HG03196 (cell line): Measurements from ENCODE around the gene RBM6.
"Not testable (repeated sequence)": the region's sequence is repeated elsewhere in the genome, so short reads cannot be mapped to it uniquely, and the experiment has no call there.

Source experiments
- ATAC-seq: cut with Tn5 transposase; IDR thresholded peaks from one replicate; pipeline ENCODE4 v1.9.1; 2021; ENCODE audit not compliant: unreplicated experiment

Gene RBM6, protein sequence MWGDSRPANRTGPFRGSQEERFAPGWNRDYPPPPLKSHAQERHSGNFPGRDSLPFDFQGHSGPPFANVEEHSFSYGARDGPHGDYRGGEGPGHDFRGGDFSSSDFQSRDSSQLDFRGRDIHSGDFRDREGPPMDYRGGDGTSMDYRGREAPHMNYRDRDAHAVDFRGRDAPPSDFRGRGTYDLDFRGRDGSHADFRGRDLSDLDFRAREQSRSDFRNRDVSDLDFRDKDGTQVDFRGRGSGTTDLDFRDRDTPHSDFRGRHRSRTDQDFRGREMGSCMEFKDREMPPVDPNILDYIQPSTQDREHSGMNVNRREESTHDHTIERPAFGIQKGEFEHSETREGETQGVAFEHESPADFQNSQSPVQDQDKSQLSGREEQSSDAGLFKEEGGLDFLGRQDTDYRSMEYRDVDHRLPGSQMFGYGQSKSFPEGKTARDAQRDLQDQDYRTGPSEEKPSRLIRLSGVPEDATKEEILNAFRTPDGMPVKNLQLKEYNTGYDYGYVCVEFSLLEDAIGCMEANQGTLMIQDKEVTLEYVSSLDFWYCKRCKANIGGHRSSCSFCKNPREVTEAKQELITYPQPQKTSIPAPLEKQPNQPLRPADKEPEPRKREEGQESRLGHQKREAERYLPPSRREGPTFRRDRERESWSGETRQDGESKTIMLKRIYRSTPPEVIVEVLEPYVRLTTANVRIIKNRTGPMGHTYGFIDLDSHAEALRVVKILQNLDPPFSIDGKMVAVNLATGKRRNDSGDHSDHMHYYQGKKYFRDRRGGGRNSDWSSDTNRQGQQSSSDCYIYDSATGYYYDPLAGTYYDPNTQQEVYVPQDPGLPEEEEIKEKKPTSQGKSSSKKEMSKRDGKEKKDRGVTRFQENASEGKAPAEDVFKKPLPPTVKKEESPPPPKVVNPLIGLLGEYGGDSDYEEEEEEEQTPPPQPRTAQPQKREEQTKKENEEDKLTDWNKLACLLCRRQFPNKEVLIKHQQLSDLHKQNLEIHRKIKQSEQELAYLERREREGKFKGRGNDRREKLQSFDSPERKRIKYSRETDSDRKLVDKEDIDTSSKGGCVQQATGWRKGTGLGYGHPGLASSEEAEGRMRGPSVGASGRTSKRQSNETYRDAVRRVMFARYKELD

DNA sequence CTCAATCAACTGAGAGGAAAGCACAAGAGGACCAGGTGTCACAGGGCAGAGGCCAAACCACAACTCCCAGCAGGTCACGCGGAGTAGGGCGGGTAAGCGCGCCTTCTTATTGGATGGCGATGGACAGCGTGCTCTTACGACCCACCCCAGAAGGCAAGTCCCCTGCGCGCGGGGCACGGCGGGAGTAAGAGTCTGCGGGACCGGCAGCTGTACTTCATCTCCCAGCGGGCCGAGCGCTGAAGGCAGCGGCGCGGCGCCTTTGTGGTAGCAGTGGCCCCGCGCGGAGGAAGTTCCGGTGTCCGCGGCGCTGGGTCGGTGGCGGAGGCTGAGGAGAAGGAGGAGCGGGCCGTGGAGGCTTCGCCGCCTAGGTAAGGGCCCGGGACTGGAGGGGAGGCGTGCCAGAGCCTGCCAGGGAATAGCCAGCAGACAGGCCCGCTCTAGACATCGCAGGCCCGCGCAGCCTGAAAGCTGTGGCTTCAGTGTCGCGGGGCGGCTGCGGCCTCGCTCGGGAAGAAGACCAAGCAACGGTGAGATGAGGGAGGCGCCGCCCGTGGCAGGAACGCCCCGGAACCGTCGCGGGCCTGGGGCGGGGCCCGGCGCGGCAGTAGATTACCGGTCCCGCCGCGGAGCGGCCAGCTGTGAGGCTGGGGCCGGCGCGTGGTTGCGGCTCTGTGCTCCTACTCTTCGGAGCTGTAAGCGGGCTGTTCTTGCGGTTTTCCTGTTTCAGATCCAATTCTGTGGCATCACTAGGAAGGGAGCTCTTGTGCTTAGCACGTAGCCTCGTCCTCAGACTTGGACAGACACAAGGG, at the start of gene RBM6:
TSS of gene RBM6 (plus strand) at position 293 of the 809 bp plus-strand sequence. CDS start 22,492 bp downstream, outside the sequence.
- peak; percentile 93 for ATAC-seq

DNA sequence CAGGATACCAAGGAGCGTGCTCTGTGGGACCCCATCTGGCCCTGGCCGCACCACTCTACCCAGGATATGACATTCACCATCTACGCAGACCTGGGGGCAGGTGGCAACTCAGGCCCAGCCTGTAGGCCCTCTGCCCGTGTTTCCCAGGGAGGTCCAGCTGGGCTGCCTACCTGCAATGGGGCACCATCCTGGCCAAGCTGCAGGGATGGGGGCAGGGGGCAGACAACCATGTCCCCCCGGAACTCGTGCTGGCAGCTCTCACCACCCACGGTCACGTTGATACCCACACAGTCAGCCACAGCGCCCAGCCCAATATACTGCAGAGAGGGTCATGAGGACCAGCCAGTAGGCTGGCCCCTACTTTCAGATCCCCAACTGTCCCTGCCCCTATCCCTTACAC, 44.2 kb upstream of the RBM6 start:
- ATAC-seq, result no peak

DNA sequence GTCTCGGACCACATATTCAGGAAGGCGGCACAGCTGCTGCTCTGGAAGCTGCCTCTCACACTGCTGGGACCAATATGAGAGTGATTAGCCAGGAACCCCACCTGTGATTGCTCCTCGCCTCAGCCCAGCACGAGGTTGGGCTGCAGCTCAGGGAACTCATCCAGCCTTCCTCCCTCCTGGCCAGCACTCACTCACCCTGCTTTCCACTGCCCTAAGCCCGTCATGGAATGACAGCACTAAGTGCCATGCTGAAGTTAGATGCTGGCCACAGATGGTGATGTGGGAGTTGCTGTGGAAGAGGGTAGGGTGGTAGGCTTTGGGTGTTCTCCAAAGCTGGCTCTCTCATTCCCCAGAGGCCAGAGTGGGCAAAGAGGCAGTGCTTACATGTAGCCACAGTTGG, 43.6 kb upstream of the RBM6 start:
- ATAC-seq, result no peak

DNA sequence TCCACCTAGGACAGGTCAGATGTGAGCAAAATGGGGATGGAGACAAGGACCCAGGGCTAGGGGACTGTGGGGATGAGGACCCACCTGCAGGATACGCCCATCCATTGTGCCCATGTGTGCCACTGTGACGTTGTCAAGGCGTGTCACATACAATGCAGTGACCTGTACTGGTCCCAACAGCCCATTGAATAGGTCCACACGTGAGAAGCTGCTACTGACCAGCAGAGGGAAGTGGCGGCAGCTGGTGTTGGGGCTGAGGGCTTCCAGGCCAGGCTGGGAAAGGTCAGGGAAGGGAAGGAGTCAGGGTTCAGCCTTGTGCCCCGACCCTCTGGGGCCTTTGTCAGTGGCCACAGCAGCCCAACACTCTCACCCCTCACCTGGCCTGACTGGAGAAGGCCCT, 41.0 kb upstream of the RBM6 start:
- no peak for ATAC-seq

DNA sequence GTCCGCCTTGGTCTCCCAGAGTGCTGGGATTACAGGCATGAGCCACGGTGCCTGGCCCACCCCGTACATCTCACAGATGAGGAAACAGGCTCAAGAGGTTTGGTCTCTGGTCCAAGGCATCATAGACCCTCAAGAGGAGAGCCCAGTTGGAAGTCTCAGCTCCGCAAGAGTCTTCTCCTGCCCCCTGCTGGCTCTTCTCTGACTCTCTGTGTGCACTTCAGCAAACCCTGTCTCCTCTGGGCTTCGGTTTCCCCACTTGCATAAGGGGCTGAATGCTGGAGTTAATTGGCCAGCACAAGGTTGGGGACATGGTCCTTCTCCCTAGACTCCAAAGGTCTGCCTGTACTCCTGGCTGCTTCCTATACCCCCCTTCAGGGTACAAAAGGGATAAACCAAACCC, 40.1 kb upstream of the RBM6 start:
- ATAC-seq, result no peak

DNA sequence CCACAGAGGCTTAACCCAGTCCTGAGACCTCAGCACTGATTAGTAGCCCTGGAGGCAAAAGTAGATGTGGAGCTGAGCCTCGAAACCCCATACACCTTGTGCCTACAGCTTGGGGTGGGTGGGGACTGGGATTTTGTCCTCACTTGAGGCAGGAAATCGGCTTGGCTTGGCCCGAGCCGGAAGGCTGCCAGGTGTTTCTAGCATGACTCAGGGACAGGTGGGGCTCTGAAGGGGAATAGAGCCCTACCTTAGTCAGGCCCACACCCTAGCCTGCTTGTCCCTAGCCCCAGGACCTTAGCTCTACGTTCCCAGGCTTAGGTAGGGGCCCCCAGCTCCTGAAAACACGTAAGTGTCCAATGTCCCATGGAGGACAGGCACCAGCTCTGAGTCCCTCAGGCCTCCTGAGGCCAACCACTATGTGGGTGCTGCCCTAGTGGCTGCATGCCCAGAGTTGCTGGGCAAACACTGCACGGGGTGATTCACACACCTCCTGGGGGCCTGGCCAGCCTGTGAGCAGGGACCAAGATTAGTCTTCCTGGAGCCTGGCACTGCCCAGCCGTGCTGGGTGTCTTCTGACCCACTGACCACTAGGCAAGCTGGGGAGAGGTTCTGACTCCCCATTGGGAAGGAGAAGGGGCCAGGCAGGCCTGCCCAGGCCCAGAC, 39.3 kb upstream of the RBM6 start:
- ATAC-seq, result no peak

DNA sequence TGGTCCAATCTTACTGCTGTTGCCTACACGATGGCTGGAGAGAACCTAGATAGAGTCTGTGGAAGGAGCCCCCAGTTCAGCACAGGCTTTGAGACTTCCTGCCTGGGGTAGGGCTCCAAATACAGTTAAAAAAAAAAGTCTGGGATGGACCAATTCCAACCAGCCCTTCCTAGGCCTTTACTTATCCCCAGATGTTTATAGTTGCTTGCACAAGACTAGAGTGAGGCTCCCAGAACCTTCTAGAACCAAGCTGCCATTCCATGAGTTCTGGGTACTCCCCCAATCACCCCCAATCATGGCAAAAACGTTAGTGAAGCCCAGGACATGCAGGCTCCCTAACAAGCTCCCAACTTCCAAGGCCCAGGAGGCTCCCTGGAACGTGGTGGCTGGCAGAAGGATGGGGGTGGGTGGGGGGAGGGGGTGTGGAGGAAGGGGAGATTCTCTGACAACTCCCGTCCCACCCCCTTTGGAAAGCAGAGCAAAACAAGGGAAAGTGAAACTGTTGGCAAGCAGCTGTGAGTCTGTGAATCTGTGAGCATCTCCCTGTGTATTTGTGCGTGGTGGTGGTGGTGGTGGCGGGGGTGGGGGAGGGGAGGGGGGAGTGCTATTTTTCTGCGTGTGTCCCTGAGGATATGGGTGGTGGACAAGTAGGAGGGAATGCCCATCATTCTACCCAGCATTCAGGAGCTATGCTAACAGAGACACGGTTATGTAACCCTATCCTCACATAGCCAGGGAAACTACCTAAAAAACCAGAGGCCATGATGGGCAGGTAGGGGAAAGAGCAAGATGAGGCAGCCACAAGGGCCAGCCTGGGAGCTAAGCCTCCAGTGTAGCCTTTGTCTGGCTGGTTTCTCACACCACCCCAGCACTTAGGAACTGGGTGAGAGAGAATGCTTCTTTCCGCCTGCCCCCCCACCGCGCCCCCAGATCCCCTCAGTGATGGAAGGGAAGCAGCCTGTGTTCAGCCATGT, 38.3 kb upstream of the RBM6 start:
- no peak for ATAC-seq

DNA sequence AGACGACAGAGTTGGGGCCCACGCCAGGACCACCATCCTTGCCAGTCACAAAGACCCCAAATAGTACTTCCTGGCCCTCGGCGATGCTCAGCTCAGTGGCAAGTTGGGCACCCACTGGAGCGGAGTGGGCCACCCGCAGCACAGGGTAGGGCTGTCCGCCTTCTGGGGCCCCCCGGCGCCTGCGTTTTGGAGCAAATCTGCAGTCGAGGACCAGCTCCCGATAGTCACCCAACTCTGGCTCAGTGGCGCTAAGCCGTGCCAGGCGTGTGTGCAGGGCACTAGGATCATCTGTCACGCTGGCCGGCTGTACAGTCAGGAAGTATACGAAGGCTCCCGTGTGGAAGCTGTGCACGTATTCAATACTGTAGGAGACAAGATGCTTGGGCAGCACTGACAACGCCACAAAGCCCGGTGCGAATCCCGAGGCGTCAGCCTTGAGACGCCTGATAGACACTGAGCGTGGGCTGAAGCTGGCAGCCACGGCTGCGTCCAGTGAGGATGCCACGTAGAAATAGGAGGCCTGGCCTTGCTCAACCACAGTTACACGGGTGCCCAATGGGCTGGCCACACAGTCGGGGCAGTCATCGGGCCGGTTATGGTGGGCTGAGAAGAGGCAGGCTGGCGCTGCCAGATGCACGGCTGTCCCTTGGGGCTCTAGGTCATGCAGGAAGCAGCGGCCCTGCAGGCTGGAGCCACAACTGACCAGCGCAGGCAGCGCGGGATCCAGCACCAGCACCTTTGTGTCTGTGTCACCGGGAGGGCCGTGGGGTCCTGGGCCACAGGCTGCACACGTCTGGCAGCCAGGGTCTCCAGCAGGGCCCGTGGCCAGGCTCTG, 37.2 kb upstream of the RBM6 start:
- ATAC-seq, result no peak

DNA sequence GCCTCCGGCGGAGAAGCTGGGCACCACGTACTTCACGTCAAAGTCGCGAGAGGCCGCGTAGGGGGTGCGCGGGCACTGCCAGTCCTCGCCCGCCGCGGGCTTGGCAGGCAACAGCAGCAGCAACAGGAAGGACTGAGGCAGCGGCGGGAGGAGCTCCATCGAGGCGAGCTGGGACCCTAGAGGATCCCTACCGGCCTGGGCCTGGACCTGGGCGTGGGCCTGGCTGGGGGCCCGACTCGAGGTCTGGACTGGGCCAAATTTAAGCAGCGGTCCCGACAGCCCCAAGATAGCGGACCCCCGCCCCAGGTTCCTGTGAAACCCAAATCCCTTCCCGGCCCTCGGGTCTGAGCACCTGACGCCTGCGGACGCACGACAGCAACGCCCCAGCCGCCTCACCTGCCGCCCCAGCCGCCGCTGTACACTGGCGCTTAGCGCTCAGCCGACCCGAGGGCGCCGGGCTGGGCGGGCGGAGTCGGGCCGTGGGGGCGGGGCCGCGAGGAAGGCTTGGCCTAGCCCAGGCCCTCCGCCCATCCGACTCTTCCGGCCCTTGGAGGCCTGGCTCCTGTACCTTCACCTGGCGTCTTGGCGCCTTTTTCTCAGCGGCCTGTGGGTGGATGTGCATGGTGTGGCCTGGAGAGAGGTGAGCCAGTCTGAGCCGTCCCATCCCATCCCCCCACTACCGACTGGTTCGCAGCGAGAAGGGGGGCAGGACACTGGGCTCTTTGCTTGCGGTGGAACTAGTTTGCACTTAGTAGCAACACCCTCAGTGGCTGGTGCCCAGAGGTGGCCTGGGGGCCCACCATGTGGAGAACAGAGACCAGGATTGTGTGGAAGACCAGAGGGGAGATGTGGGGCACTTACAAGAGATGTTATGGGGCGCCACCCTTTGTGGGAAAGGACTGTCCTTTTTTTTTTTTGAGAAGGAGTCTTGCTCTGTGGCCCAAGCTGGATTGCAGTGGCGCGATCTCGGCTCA, 36.2 kb upstream of the RBM6 start, which contains the start of gene MST1R:
TSS of gene MST1R (minus strand) at position 423 of the 974 bp plus-strand sequence. CDS start at position 159, 264 bp downstream.
- ATAC-seq, result peak; percentile 58

DNA sequence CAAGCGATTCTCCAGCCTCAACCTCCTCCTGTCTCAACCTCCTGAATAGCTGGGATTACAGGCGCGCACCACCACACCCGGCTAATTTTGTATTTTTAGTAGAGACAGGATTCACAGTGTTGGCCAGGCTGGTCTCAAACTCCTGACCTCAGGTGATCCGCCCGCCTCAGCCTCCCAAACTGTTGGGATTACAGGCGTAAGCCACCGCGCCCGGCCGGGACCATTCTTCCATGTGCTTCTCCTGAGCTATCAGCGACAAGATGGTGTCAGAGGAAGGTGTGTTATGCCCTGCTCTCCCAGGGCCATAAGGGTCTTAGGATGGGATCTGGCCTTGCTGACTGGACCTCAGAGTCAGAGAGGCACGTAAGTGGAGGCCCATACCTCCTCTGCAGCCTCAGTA, 35.5 kb upstream of the RBM6 start:
- not testable (repeated sequence) for ATAC-seq

DNA sequence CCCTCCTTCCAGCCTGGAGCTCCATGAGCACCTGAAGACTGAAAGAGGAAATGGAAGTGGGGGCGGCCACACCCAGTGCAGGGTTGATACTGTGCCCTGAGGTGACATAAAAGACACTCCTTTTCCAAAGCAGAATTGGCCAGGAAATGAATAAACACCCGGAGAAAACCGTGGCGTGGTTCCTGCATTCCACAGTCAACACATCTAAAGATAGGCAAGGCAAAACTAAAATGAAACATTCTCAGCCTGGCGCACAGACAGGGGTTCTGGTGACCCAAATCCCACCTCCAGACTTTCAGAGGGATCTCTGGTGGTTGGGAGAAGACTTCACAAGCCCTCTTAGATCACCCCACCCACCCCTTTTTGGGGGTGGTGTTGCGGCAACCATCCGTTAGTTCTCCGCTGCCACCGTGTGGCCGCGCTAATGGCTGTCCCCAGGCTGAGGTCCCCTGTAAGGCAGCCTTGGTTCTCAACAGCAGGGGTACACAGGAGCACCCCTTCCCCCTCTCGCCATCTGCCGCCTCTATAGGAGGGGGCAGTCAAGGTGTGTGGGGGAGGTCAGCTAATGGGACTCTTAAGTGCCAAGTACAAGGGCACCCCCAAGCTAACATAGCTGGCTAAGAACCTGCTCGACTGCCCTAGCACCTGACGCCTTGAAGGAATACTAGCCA, 33.7 kb upstream of the RBM6 start:
- ATAC-seq, result no peak

DNA sequence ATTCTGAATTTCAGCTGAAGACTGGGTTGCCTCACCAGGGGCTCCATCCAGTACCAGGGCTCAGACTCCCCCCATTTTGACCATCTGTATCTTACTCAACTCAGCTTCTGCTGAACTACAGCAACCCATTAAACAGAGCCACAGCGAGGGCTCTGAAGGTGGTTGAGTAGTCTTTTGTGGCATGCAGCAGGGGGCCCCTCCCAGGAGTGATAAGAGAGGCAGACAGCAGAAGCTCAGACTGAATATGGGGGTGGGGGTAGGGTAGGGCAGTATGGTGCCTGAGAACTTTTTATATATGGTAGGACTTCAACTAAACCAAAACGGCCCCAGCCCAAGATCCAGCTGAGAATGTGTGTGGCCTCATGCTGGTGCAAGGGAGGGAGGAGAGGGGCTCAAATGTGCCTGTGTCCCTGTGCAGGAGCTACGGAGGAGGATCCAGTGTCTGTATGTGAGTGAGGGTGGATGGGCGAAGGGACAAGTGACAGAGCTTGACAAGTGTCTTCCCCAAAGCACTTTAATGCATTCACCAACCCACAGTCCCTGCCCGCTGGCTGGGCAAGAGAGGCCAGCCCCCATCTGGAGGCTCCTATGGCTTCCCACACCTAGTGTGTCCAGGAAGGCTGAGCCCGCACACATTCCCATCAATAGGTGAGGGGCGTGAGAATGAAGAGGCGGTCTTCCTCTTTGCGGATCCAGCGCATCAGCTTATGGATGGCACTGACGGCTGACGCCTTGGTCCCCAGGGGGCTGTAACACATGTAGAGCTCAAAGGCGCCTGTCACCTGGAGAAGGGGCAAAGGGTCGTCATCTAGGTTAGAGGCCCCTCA, 31.4 kb upstream of the RBM6 start:
- ATAC-seq, result no peak

DNA sequence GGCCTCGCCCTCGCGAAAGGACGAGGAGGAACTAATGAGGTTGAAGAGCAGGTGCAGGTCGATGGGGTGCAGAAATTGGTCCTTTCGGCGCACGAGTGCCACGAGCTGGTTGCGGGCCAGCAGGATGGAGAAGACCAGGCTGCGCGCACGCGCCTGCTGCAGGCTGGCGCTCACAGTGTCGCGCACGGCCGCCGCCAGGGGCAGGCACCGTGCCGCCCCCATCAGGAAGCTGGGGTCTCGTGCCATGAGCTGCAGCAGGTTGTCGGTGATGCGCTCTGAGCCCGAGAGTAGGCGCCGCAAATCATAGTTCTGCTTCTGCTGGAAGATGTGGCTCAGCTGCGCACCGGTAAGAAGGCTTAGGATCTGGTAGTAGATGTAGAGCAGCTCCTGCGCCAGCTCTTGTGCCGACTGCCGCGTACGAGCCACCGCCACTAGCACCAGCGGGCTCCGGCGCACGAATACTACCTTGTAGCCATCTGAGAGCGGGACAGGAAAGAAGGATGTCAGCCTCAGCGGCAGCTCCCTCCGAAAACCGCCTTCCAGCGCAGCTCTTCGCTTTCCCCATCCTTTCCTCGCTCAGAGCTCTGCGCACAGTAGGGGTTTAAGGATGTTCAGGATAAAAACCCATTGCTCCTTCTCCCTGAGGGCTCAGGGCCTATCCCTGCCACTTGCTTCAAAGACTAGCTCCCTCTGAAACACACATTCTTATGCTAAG, 29.4 kb upstream of the RBM6 start:
- no peak for ATAC-seq

DNA sequence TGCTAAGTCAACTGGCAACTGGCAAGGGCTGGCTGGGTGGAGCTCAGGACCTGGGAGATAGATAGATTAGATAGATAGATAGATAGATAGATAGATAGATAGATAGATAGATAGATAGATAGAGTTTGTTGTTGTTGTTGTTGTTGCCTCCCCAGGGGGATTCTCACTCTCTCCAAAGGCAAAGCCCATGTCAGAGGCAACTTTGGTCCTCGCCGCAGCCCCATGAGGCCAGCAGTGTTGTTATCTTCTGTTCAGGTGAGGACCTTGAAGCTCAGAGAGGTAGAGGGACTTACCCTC, 28.9 kb upstream of the RBM6 start:
- no peak for ATAC-seq

DNA sequence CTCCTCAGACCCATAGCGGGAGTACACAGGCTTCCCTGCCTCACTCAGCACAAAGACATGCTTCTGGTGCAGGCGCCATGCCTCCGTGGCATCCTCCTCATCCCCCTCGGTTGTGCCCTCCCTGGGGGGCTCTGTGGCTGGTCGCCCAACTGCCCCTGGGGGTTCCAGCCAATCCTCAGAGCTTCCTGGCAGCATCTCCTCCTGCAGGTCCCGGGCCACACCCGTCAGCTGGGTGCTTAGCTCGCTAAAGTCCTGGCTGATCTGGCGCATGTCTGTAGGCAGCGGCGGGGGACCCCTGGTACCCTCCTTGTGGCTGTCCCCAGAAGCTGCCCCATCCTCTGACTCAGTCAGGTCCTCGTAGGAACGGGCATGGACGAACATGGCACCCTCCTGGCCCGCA, 28.3 kb upstream of the RBM6 start:
- ATAC-seq, result no peak
